OCI-LY7 (cell line): ENCODE measurements around the gene TMEM52B. TPM values are rescaled to one million over a fixed set of nuclear protein-coding genes. Genes with fewer than 3 reads are reported as not detected.

Experiments used
- BruUV-seq: library from RNA; stranded (reverse); fragments of 400-500 nt; replicated peaks from 2 replicates; lab custom pipeline; 2021; lab: Mats Ljungman, UMichigan
- CTCF ChIA-PET: fragments of 300-600 bp; sonication (Branson Sonifier 250); formaldehyde crosslinking; loops from one replicate; lab custom pipeline; 2022; ENCODE audit warnings: antibody characterized with exemption; ENCODE audit not compliant: unreplicated experiment; lab: Charles Lee
- POLR2A ChIA-PET: fragments of 300-600 bp; sonication (Branson Sonifier 250); formaldehyde crosslinking; loops from one replicate; lab custom pipeline; 2022; ENCODE audit warnings: antibody characterized with exemption; lab: Charles Lee
- DNase-seq: peaks from one replicate; pipeline ENCODE4 v3.0.0-alpha.2; 2015; ENCODE audit warnings: low spot score
- H2AFZ ChIP-seq: fragments of 200-600 bp; sonication (generic), shearing (Covaris generic); 2 replicates; pipeline ENCODE4 v1.6.1; 2014; ENCODE audit warnings: mild to moderate bottlenecking, antibody characterized with exemption, low read length, moderate library complexity
- H3K27ac ChIP-seq: fragments of 200-600 bp; sonication (generic); 2 replicates; pipeline ENCODE4 v1.5.1; 2014; ENCODE audit warnings: mixed run types, low read depth, mild to moderate bottlenecking, moderate library complexity, low read length, inconsistent platforms; ENCODE audit not compliant: poor library complexity, severe bottlenecking
- H3K36me3 ChIP-seq: fragments of 200-600 bp; sonication (generic); 2 replicates; pipeline ENCODE4 v1.6.1; 2014; ENCODE audit warnings: mild to moderate bottlenecking, antibody characterized with exemption, low read length, moderate library complexity, mixed read lengths; ENCODE audit not compliant: insufficient read depth
- H3K4me1 ChIP-seq: fragments of 200-600 bp; sonication (generic); 2 replicates; pipeline ENCODE4 v1.5.1; 2014; ENCODE audit warnings: mild to moderate bottlenecking, low read length; ENCODE audit not compliant: insufficient read depth, poor library complexity, severe bottlenecking
- H3K4me2 ChIP-seq: fragments of 200-600 bp; sonication (generic); 2 replicates; pipeline ENCODE4 v1.6.1; 2014; ENCODE audit warnings: mild to moderate bottlenecking, low read length
- H3K4me3 ChIP-seq: fragments of 200-600 bp; sonication (generic); 2 replicates; pipeline ENCODE4 v1.5.1; 2014; ENCODE audit warnings: mild to moderate bottlenecking, low read depth, low read length; ENCODE audit not compliant: poor library complexity, severe bottlenecking
- H3K79me2 ChIP-seq: fragments of 200-600 bp; sonication (generic); 2 replicates; pipeline ENCODE4 v1.6.1; 2016; ENCODE audit warnings: low read depth, mild to moderate bottlenecking, low read length, moderate library complexity, mixed read lengths; ENCODE audit not compliant: insufficient read depth
- H3K9me2 ChIP-seq: fragments of 200-600 bp; sonication (generic); 2 replicates; pipeline ENCODE4 v1.6.1; 2016; ENCODE audit warnings: mild to moderate bottlenecking, low read length, mixed read lengths; ENCODE audit not compliant: insufficient read depth
- H3K9me3 ChIP-seq: fragments of 200-600 bp; sonication (generic); 2 replicates; pipeline ENCODE4 v1.6.1; 2014; ENCODE audit warnings: mild to moderate bottlenecking, mixed run types, low read length, mixed read lengths
- H4K20me1 ChIP-seq: fragments of 200-600 bp; sonication (generic); 2 replicates; pipeline ENCODE4 v1.6.1; 2014; ENCODE audit warnings: mild to moderate bottlenecking, antibody characterized with exemption, low read length, moderate library complexity, mixed read lengths; ENCODE audit not compliant: insufficient read depth
- CTCF ChIP-seq: fragments of 200-600 bp; sonication (generic); conservative IDR thresholded peaks from 2 replicates; pipeline ENCODE4 v1.5.1; 2014; ENCODE audit warnings: mild to moderate bottlenecking, antibody characterized with exemption, low read length, moderate library complexity, mixed read lengths
- EZH2phosphoT487 ChIP-seq: fragments of 200-600 bp; sonication (generic); IDR thresholded peaks from 2 replicates; pipeline ENCODE4 v1.6.1; 2018; ENCODE audit warnings: low read depth, borderline replicate concordance, mild to moderate bottlenecking, mixed run types, antibody characterized with exemption, low read length, moderate library complexity, mixed read lengths
- intact Hi-C: fragments of 100-400 bp; cut with micrococcal nuclease; formaldehyde crosslinking; loops from one replicate; pipeline ENCODE4 v1.10.0; 2022; ENCODE audit not compliant: unreplicated experiment
- total RNA-seq, 2 experiments: library from RNA; depleted of rRNA in 1 of 2; stranded (reverse); fragments of >200 nt in 1 of 2; shearing (Covaris generic) in 1 of 2; gene quantifications; 2 replicates each; pipeline ENCODE4 v1.2.3, GENCODE V29; 2014 to 2022

The TMEM52B gene
- total RNA-seq, 2 experiments from 2014 or later = 0.21 TPM; not detected in 1

- ChIA-PET POLR2A (interaction anchor here (0.6 to 2.1 kb wide), 5 partner anchors 15 to 240 kb away, joined by 3 to 9 read pairs (median 3); no protein-coding TSS in a partner anchor), CTCF (interaction anchor here (1.8 kb wide), 1 partner anchor 9 kb away, joined by 7 read pairs; no protein-coding TSS in a partner anchor)
- Histone ChIP-seq H3K27ac (no peak overlapping the region), H3K4me2 (no peak overlapping the region), H3K4me1 (peaks cover 8% of the 10 kb centered on the region), H3K36me3 (peaks cover 44% of the 10 kb centered on the region), H4K20me1 (no peaks in the 10 kb centered on the region), H3K9me2 (no peaks in the 10 kb centered on the region), H3K4me3 (no peak overlapping the region), H2AFZ (no peak overlapping the region), H3K9me3 (peaks cover 59% of the 10 kb centered on the region), H3K79me2 (no peaks in the 10 kb centered on the region)
- DNase-seq = no peak
- no TSS peak for BruUV-seq
- intact Hi-C loops = loop anchor here (2.0 kb wide), 4 partner anchors 94 to 438 kb away; partner anchors contain the start of gene STYK1
- TF ChIP-seq EZH2phosphoT487 (no peak), CTCF (no peak)
Measured at GRCh38 chr12:10236720-10237119, 57.9 kb downstream of the TMEM52B start.

- no peak overlapping the region for H3K4me2 ChIP-seq
- no peak overlapping the region for H3K4me3 ChIP-seq
- intact Hi-C loops = no loop called here
- no peaks in the 10 kb centered on the region for H4K20me1 ChIP-seq
- H3K9me3 ChIP-seq = peaks cover 50% of the 10 kb centered on the region
- ChIA-PET POLR2A (interaction anchor here (1.3 kb wide), 1 partner anchor 11 kb away, joined by 3 read pairs; no protein-coding TSS in a partner anchor), CTCF (no interaction called here)
- no peaks in the 10 kb centered on the region for H3K79me2 ChIP-seq
- H2AFZ ChIP-seq = no peak overlapping the region
- TF ChIP-seq CTCF (no peak), EZH2phosphoT487 (no peak)
- DNase-seq = no peak
- H3K9me2 ChIP-seq = no peaks in the 10 kb centered on the region
- H3K36me3 ChIP-seq = peaks cover 36% of the 10 kb centered on the region
- BruUV-seq = no TSS peak
- no peak overlapping the region for H3K27ac ChIP-seq
- peaks cover 26% of the 10 kb centered on the region for H3K4me1 ChIP-seq
Measured at GRCh38 chr12:10238526-10238925, 59.7 kb downstream of the TMEM52B start.

- Histone ChIP-seq H3K4me2 (no peak overlapping the region), H3K9me3 (peaks cover 22% of the 10 kb centered on the region), H4K20me1 (no peaks in the 10 kb centered on the region), H3K36me3 (peaks cover 14% of the 10 kb centered on the region), H2AFZ (peak overlapping the region; percentile 91; the same call in 1 of the 2 replicates), H3K79me2 (no peaks in the 10 kb centered on the region), H3K4me1 (peaks cover 53% of the 10 kb centered on the region), H3K27ac (peak overlapping the region; percentile 82), H3K9me2 (no peaks in the 10 kb centered on the region), H3K4me3 (no peak overlapping the region)
- intact Hi-C loops = no loop called here
- POLR2A ChIA-PET = interaction anchor here (0.8 to 5.5 kb wide), 9 partner anchors 9 to 150 kb away, joined by 3 to 37 read pairs (median 4); no protein-coding TSS in a partner anchor
- CTCF ChIA-PET = no interaction called here
- DNase-seq = no peak
- BruUV-seq = no TSS peak
- TF ChIP-seq EZH2phosphoT487 = no peak
Measured at GRCh38 chr12:10241290-10241689, 62.5 kb downstream of the TMEM52B start.

Other genes starting within 250 kb of the TMEM52B start
- not detected in 2 replicates for gene CLEC2A, start 246.7 kb upstream of the TMEM52B start, total RNA-seq (2014; rRNA removed; shearing (Covaris generic))
- gene CLEC2A, start 246.7 kb upstream of the TMEM52B start, total RNA-seq (2022) = not detected in 2 replicates
- not detected in 2 replicates for gene CLEC12A, start 207.6 kb upstream of the TMEM52B start, total RNA-seq (2014; rRNA removed; shearing (Covaris generic))
- gene CLEC12A, start 207.6 kb upstream of the TMEM52B start, total RNA-seq (2022) = not detected in 2 replicates
- gene CLEC1B, start 179.9 kb upstream of the TMEM52B start, total RNA-seq (2014; rRNA removed; shearing (Covaris generic)) = not detected in 2 replicates
- not detected in 2 replicates for gene CLEC1B, start 179.9 kb upstream of the TMEM52B start, total RNA-seq (2022)
- not detected in 2 replicates for gene CLEC12B, start 168.4 kb upstream of the TMEM52B start, total RNA-seq (2014; rRNA removed; shearing (Covaris generic))
- not detected in 2 replicates for gene CLEC12B, start 168.4 kb upstream of the TMEM52B start, total RNA-seq (2022)
- not detected in 2 replicates for gene CLEC9A, start 148.3 kb upstream of the TMEM52B start, total RNA-seq (2014; rRNA removed; shearing (Covaris generic))
- gene CLEC9A, start 148.3 kb upstream of the TMEM52B start, total RNA-seq (2022) = not detected in 2 replicates
- not detected in 2 replicates for gene CLEC1A, start 80.0 kb upstream of the TMEM52B start, total RNA-seq (2014; rRNA removed; shearing (Covaris generic))
- gene CLEC1A, start 80.0 kb upstream of the TMEM52B start, total RNA-seq (2022) = not detected in 2 replicates
- not detected in 2 replicates for gene CLEC7A, start 48.8 kb upstream of the TMEM52B start, total RNA-seq (2014; rRNA removed; shearing (Covaris generic))
- gene CLEC7A, start 48.8 kb upstream of the TMEM52B start, total RNA-seq (2022) = not detected in 2 replicates
- gene OLR1, start 6.9 kb upstream of the TMEM52B start, total RNA-seq (2014; rRNA removed; shearing (Covaris generic)) = not detected in 2 replicates
- gene OLR1, start 6.9 kb upstream of the TMEM52B start, total RNA-seq (2022) = not detected in 2 replicates
- 34.2 and 40.7 TPM in 2 replicates for gene GABARAPL1, start 33.8 kb downstream of the TMEM52B start, total RNA-seq (2014; rRNA removed; shearing (Covaris generic))
- 52.4 and 65.2 TPM in 2 replicates for gene GABARAPL1, start 33.8 kb downstream of the TMEM52B start, total RNA-seq (2022)
- under 0.01 and 0.03 TPM in 2 replicates for gene KLRD1, start 128.8 kb downstream of the TMEM52B start, total RNA-seq (2014; rRNA removed; shearing (Covaris generic))
- gene KLRD1, start 128.8 kb downstream of the TMEM52B start, total RNA-seq (2022) = 0.04 and 0.18 TPM in 2 replicates
- gene KLRK1, start 211.0 kb downstream of the TMEM52B start, total RNA-seq (2014; rRNA removed; shearing (Covaris generic)) = 35.7 and 35.9 TPM in 2 replicates
- gene KLRK1, start 211.0 kb downstream of the TMEM52B start, total RNA-seq (2022) = 26.6 and 35.4 TPM in 2 replicates
- gene KLRC4, start 230.7 kb downstream of the TMEM52B start, total RNA-seq (2014; rRNA removed; shearing (Covaris generic)) = 8.6 and 9.3 TPM in 2 replicates
- gene KLRC4, start 230.7 kb downstream of the TMEM52B start, total RNA-seq (2022) = 9.9 and 10.9 TPM in 2 replicates
- gene KLRC3, start 241.6 kb downstream of the TMEM52B start, total RNA-seq (2014; rRNA removed; shearing (Covaris generic)) = 4.7 and 6.8 TPM in 2 replicates
- 1.5 and 3.0 TPM in 2 replicates for gene KLRC3, start 241.6 kb downstream of the TMEM52B start, total RNA-seq (2022)